Stimulated activated naive CD4-positive, alpha-beta T cell (primary cell): Measurements from ENCODE around the gene ULK1.

Experiments used
- DNase-seq, 6 experiments: peaks; one replicate each; lab custom pipeline; 2025; lab: John Stamatoyannopoulos, UW

Gene ULK1

DNA sequence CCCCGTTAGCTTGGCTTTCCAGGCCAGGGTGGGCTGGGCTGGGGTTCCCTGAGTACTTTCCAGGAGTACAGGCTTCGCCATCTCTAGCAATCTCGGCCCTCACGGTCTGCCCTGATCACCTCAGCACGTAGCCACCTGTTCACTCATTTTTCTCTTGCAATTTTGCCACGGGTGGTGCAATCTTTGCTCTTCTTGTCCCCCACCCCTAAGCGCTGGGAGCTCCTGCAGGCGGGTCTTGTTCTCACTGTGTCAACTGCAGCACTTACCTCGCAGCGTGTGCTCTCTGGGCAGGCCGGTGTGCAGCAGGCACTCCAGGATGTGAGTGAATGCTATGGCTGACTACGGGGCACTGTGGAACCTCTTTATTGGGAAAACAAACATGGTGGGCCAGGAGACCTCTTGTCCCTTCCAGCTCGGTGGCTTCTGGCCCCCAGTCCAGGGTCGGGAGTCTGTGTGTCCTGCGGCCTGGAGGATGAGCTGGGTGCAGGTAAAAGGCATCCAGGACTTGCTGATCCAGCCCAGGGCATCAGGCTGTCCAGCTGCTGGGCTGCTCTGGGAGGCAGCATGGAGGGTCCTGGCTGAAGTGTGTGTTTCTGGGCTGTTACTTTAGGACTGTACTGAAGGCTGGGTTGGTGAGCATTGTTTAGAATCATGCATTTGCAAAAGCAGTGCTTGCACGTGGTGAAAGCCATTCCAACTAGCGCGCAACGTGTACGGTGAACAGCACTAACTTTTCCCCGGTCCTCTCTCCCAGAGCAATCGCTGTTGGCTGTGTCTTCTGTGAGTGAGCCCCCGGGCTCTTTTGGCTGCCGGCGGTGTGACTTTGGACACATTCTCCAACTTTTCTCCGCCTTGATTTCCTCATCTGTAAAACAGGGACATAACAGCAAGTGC lies 1.5 kb upstream of the ULK1 start:
- DNase-seq, result peak in 1 of 6 experiments; percentile 9

DNA sequence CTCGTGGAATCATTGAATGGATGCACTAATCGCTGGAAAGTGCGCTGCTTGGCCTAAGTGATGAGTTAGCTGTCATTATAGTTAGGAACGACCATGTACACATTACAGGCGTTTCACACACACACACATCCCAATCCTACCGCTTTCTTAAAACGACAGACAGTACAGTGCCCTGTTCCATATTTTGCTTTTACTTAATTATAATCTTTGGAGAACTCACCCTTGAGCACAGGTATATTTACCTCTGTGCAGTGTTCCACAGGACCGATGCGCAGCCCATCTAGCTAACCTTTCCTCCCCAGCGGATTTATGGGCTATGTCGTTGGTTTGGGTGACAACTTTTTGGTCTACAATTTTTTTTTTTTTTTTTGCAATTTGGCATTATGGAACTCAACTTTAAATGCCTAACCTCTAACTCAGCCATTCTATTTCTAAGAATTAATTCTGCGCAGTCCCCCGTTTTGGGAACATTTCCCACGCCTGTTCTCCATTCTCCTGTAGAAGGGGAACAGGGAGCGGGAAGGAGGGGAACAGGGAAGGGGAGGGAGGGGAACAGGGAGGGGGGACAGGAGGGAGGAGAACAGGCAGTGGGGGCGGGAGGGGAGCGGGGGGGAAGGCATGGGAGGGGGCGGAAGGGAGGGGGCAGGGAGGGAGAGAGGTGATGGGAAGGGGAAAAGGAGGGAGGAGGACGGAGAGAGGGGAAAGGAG lies 663 bp upstream of the ULK1 start:
- peak in 2 of 6 experiments; percentile 16 to 25 for DNase-seq

DNA sequence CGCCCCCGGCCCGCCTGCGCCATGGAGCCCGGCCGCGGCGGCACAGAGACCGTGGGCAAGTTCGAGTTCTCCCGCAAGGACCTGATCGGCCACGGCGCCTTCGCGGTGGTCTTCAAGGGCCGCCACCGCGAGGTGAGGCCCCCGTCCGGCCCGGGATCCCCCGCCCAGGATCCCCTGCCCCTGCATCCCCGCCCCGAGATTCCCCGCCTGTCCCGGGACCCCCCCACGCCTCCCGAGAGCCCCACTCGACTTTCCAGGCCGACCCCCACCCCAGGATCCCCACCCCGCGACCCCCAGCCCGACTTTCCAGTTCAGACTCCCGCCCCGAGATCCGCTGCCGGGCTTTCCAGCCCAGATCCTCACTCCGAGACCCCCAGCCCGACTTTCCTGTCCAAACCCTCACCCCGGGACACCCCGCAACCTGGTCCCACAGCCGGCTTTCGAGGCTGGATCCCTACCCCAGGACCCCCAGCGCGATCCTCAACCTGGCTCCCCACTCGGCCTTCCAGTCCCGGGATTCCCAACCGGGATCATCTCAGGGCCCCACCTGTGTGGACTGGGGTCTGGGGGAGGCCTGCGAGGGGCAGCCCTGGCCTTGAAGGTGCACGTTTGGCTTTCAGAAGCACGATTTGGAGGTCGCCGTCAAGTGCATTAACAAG lies 688 bp downstream of the ULK1 start:
- DNase-seq, result peak in 1 of 6 experiments; percentile 12

DNA sequence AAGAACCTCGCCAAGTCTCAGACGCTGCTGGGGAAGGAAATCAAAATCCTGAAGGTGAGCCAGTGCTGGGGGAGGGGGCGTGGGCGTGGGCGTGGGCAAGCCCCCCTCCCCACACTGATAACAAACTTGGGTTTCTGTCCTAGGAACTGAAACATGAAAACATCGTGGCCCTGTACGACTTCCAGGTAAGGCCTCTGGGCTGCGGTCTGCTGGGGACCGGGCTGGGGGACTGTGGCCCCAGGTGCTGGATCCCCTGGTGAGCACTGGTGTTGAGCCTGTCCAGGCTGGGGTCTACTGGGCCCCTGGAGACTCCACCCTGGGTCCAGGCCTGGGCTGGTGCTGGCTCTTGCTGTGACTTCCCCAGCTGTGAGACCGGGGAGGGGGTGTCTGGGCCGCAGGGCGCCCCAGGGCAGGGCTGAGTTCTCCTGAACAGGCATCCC lies 1.2 kb downstream of the ULK1 start:
- DNase-seq, result peak in 3 of 6 experiments; percentile 40 to 62 (median 57)

DNA sequence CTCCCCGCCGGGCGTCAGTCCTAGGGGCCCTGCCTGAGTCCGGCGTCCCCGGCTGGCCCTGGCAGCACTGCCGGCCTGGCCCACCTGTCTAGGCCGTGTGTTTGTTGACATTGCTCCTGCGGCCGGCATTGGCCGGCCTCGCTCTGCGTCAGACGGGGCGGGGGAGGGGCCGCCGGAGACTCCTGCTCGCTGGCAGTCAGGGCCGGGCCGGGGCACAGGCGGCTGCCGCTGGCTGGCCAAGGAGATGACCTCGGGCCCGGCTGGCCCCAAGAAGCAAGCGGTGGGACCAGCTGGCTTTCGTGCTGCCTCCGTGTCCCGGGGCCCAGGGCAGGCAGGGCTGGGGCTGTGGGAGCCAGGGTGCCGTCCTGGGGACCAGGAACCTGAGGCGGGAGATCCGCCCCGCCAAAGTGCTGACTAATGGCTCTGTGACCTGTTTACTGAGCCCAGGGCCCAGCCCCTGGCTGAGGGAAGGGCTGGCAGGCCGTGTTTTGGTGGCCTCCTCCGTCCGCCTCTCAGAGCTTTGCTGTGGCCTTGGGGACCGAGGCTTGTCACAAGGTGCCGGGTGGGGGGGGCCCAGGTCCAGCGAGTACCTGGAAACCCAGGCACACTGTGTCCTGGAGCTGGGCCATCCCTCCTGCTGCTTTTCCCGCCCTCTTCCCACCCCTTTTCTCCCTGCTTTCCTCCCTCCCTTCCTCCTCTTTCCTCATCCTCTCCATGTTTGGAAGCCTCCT lies 1.8 kb downstream of the ULK1 start:
- DNase-seq, result peak in 4 of 6 experiments; percentile 36 to 62 (median 54)

DNA sequence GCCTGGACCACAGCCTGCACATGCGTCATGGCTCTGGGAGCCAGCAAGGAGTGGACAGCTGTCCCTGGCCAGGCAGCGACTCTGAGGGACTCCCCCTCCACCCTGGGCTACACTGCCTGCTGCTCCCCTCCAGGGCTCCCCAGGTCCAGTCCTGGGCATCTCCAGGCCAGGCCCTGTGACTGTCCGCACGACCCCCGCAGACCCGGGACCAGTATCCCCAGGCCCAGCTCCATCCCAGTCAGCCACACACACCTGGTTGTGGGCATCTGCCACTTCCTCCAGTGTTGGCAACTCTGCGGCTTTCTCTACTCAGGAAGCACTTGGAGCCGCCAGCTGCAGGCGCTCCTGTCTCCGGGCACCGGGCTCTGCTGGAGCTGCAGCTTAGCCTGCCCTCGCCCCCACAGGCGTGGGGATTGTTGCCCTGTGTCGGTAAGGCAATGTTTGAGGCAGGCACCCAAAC lies 2.4 kb downstream of the ULK1 start:
- DNase-seq, result no peak

DNA sequence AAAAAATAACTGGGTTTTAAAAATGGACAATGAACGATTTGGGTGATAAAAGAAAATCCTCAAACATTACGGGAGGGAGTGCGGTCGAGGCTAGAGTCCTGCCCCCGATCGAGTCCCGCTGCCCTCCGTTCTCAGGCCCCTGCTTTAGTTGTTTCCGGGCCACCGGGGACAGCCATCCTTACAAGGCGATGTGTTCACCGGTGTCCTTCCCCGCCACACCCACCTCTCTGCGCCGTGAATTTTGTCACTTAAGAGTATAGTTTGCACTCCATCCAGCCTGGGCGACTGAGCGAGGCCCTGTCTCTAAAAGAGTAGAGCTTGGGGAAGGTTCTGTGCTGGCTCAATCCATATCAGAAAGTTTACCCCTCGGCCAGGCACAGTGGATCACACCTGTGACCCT lies 2.9 kb downstream of the ULK1 start:
- DNase-seq, result no peak

DNA sequence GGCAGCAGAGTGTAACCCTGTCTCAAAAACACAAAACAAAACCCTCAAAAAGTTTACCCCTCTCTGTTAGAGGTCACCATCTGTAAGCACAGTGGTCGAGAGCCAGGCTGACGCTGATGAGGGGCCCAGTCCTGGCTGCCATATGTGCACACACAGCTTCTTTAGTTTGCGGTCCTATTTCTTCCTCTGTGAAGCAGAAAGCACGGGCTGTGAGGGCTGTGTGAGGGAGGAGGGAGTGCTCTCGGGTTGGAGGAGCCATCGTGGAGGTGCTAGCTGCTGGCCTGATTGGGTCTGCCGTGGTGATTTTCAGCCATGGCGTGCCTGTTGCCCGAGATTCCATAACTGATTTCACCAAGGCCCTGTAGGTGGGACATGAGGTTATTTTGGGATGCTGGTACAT lies 3.5 kb downstream of the ULK1 start:
- DNase-seq, result no peak

DNA sequence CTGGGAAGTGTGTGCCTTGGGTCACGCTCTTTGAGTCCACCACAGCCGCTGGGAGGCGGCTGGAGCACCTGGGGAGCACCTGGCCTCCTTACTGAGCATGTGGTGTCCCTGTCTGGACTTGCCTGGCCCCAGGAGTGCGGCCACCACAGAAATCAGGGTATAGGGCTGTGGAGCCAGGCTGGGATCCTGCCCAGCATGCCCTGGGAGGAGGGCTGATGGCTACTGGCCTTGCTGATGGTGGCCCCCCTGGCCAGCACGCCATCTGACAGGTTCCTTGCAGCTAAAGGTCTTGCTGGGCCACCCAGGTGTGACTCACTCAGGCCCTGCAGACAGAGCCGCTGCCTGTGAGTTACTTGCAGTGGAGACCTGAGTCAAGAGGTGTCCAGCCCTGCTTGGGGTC lies 6.0 kb downstream of the ULK1 start:
- DNase-seq, result no peak

DNA sequence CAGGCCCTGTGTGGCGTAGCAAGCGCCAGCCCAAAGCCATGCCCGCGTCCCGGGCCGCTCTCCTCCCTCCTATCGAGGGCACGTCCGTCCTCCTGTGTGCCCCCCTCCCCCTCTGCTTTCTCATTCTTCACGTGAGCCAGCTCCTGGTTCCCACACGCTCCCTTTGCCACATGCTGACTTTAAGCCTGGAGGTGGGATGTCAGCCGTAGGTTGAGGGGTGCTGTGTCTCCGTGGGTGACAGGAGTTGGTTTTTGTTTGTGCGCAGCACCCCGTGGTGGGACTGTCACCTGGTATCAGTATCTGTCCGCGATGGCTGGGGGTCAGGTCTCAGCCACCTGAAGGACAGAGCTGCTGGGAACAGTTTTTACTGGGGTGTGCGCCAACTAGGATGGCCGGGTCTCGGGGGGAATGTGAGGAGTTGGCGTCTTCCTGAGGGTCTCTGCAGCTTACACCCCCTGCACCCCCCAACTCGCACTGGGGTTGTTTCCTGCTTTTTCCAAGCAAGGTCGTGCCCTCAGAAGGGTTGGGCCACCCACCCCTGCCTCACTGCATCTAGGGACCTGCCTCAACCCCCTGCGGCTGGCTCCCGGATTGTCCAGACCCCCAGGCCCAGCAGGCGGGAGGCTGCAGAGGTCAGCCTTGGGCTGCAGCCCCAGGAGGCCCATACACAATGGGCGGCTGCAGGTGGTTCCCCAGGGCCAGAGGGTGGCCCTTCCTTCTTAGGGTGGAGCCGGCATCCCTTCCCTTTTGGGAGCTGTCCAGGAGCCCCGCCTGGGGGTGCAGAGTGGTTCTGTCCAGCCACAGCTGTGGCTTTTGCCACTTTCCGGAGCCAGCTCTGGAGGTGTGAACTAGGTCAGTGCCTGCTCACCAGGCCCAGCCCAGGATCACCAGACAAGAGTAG lies 7.3 kb downstream of the ULK1 start:
- no peak for DNase-seq

DNA sequence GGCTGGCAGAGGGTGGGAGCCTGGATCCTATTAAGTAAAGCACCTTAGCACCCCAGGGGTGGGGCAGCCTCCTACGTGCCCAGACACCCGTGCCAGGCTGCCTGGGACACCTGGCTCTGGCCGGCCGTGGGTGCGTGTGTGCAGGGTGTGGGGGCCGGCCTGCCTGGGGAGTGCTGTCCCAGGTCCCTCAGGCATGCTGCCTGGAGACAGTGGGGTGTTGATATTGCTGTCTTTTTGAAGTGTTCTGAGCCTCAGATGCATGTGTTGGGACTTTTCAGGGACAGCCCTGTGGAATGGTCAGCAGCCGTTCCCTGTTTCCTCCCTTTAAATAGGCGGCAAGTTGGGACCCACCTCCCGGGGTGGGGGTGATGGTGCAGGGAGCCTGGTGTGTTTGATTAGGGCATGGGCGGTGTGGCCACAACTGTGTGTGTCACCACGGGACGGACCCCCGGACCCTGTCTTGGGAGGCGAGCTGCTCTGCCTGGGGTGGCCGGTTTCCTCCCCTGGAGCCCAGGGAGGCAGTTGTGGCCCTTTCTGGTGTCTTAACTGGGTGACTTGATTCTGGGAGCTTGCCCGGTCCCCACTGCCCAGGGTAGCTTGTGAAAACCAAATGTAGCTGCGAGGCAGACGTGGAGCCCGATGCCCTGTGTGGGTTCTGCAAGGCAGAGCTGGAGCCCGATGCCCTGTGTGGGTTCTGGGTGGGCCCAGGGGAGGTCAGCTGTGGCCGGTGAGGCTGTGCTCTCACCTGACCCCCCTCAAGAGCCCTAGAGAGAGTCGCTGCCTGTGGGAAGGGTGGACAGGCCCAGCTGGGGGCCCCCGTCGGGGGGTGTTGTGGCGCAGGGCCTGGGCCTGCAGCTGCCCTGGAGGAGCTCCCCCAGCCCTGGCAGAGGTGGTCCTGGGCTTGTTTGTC lies 8.2 kb downstream of the ULK1 start:
- no peak for DNase-seq

DNA sequence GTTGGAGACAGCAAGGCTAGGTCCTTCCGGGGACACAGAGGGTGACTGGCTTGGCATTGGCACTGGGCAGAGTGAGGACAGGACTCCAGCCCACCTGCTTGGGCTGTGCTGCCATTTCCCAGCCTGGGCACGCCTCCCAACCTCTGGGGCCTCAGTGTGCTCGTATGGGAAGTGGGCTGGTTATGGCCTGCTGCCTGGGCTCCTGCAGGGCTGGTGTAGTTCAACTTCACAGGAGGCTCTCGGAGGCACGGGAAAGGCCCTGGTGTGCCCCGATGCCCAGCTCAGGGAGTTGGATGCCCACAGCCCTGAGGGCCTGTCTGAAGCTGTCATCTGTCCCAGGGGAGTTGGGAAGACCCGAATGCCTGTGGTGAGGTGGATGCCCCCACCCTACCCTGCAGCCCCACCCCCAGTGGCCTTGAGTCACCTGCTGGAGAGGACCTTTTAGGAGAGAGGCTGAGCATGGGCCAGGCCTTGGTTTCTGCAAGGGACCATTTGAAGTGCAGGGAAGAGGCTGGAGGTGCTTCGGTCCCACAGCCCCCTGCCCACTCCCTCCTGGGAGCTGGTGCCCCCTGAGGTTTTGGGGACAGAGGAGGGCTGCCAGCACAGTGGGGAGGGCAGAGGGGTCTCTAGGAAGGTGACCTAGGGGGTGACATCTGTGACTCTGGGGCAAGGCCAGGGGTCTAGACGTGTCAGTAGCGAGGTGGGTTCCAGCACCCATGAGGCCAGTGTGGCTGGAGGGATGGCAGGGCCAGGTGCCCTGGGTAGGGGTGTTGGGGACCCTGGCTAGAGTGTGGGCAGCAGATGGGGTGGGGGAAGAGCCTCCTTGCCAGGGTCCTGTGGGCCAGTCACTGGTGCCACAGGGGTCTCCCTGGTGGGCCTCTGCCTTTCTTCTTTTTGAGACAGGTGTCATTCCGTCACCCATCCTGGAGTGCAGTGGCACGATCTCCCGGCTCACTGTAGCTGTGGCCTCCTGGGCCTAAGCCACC lies 9.1 kb downstream of the ULK1 start:
- no peak for DNase-seq

DNA sequence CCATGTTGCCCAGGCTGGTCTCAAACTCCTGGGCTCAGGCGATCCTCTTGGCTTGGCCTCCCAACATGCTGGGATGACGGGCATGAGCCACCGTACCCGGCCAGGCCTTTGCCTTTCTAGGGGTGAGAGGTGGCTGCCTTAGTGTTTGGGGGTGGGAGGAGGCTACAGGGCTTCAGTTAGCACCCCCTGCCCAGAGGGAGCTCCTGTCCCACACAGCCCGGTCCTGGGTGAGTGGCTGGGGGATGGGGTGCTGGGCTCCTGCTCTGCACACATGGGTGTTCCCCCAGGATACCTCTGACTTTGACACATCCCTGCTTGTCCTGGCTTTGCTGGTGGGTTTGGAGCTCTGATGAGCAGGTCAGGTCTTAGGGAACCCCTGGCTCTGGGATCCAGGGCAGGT lies 9.9 kb downstream of the ULK1 start:
- DNase-seq, result no peak

DNA sequence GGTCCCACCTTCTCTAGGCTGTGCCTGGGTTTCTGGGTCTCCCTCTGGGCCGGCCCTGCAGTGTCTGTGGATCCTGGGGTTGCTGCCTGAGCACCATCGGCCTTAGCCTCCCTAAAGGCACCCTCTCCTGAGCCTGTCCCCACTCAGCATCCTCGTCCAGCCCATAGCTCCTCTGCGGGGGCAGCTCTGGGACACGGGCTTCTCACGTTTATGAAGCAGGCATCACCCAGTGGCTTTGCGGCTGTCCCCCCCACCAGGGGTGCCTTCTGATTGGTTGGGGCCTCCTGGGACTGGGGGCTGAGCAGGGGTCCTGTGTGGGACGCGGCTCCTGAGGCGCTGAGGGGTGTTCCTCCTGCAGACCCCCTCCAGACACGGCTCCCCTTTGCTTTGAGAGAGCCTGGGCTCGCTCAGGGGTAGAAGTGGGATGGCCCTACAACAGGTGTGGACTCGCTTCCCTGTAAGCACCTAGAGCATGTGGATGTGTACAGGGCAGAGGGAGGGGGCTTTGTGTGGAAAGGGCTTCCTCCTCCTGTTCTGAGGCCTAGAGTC lies 10.7 kb downstream of the ULK1 start:
- no peak for DNase-seq

DNA sequence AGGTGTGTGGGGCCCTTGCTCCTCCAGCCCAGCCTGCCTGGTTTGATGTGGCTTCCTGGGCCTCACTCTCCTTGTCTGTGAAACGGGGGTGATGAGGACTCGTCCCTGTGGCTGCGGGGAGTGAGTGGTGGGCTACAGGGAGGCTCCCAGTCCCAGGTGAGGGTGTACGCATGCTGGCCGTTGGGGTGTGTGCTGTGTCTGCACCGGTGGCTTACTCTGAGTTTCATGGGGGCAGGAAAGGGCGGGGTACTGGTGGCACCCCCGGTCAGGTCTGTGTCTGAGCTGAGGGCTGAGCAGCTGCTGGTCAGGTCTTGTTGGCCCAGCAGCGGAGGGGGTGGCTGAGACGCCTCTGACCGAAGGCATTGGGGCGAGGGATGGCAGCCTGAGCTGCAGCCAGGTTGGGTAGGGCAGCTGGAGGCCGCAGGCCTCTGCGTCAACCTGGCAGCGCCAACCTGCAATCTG lies 11.2 kb downstream of the ULK1 start:
- DNase-seq, result no peak

DNA sequence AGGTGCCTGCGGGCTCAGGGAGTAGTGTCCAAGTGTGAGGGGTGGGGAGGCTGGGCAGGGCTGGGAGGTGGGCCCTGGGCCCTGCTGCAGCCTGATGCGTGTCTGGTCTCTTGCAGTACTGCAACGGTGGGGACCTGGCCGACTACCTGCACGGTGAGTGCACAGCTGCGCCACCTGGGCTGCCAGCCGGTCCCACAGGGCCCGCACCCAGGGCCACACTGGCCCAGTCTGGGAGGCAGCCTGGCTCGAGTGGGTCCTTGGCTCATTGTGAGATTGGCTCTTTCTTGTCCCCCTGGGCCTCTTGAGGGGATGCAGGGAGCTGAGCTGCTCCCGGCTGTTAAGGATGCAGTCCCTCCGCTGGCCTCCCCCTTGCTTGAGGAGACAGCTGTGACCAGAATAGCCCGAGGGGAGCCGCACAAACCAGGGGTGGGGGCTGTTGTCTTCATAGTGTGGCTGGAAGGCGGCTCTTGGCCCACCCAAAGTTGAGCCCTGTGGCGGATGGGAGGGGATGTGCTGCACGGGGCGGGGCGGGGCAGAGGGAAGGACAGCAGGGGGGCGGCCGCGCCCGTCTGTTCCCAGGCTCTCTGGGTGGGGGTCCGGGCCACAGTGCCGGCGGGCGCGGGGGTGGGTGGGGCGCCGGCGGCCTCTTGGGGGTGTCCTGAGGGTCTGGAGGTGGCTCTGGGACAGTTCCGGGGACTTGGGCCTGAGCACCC lies 13.1 kb downstream of the ULK1 start:
- DNase-seq, result no peak
